ENCODE data around the gene POLR1A.

DNA sequence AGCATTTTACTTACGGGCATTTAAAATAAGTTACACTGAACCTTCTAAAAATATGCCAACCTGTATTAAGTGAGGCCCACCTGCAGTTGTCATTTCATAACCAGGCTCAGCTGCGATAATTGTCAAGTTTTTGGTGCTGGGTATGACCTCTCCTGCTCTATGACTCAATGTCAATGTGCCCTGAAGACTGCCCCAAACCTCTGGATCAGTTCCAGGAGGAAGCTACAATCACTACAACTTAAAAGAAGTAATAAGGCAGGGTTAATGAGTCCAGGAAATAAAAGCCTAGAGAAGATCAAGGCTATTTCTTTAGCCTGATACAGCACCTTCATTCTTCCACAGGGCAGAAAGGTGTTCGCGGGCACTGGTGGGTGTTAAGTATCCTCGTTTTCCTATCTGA lies 22.9 kb downstream of the POLR1A start:
- TF ChIP-seq EZH2 (IDR thresholded peaks at IDR 0.05; ENCODE audit: insufficient read depth, low read length): no peak
- TF ChIP-seq, protein P1, sequence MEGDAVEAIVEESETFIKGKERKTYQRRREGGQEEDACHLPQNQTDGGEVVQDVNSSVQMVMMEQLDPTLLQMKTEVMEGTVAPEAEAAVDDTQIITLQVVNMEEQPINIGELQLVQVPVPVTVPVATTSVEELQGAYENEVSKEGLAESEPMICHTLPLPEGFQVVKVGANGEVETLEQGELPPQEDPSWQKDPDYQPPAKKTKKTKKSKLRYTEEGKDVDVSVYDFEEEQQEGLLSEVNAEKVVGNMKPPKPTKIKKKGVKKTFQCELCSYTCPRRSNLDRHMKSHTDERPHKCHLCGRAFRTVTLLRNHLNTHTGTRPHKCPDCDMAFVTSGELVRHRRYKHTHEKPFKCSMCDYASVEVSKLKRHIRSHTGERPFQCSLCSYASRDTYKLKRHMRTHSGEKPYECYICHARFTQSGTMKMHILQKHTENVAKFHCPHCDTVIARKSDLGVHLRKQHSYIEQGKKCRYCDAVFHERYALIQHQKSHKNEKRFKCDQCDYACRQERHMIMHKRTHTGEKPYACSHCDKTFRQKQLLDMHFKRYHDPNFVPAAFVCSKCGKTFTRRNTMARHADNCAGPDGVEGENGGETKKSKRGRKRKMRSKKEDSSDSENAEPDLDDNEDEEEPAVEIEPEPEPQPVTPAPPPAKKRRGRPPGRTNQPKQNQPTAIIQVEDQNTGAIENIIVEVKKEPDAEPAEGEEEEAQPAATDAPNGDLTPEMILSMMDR (IDR thresholded peaks at IDR 0.05; ENCODE audit: insufficient read depth, low read depth, low read length): no peak
